ENCODE results near the gene DSCAML1. TPM values are rescaled to one million over a fixed set of nuclear protein-coding genes. Genes with fewer than 3 reads are reported as not detected.

The DSCAML1 gene
- total RNA-seq, 2 experiments from 2014 or later: not detected

DNA sequence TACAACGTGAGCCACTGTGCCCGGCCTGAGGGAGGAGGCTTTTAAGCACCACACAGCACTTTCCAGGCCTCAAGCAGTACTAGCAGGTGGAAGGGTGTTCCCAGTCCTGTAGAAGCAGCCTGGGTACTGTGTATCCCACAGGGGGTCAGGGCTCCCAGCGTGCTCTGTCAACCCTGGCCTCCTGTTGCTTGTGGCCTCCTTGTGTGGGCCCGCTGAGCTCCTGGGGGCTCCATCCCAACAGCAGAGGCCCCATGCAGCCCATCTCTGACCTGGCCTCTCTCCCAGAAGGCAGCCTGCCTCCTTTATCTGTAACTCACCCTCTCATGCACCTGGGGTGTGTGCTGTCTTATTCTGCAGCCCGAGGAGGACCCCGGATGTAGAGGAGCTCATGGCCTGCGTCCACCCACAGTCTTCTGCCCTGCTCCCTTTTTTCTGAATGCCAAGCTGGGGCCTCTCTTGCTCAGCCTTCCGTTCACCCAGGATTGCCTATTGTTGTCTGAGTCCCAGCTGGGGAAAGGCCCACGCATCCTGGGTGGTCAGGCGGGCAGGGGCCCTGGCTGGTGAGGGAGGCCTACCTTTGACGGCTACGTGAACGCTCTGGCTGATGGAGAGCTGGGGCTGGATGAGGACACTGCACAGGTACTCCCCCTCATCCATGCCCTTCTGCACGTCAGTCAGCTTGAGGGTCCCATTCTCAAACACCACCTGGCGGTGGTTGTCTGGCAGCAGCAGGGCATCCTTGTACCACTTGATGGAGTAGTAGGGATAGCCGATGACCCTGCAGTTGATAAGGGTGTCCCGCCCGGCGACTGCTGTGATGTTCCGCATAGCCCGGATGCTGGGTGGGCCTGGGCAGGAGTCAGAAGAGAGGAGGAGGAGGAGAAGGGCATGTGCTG lies 280.9 kb downstream of the DSCAML1 start:
- Histone ChIP-seq H3K9me3 (ENCODE audit: low read length) (no peaks in the 10 kb centered on the region), H4K20me1 (ENCODE audit: insufficient read depth, low read length) (no peaks in the 10 kb centered on the region), H3K9me2 (ENCODE audit: insufficient read depth, low read length) (no peaks in the 10 kb centered on the region), H3K27ac (ENCODE audit: low read depth, low read length, poor library complexity, severe bottlenecking) (no peak overlapping the region), H3K4me2 (ENCODE audit: low read length) (no peak overlapping the region), H3K4me1 (ENCODE audit: insufficient read depth, low read length, poor library complexity, severe bottlenecking) (no peaks in the 10 kb centered on the region), H3K79me2 (ENCODE audit: insufficient read depth, low read depth, low read length) (no peaks in the 10 kb centered on the region), H3K4me3 (ENCODE audit: low read depth, low read length, poor library complexity, severe bottlenecking) (no peak overlapping the region), H2AFZ (ENCODE audit: low read length) (no peak overlapping the region), H3K36me3 (ENCODE audit: insufficient read depth, low read length) (no peaks in the 10 kb centered on the region)
- no TSS peak for BruUV-seq (replicated peaks)
- ChIA-PET CTCF (ENCODE audit: unreplicated experiment) (no interaction called here), POLR2A (no interaction called here)
- intact Hi-C loops (cut with micrococcal nuclease; ENCODE audit: unreplicated experiment): no loop called here
- DNase-seq (ENCODE audit: low spot score): no peak
- TF ChIP-seq, protein P1, sequence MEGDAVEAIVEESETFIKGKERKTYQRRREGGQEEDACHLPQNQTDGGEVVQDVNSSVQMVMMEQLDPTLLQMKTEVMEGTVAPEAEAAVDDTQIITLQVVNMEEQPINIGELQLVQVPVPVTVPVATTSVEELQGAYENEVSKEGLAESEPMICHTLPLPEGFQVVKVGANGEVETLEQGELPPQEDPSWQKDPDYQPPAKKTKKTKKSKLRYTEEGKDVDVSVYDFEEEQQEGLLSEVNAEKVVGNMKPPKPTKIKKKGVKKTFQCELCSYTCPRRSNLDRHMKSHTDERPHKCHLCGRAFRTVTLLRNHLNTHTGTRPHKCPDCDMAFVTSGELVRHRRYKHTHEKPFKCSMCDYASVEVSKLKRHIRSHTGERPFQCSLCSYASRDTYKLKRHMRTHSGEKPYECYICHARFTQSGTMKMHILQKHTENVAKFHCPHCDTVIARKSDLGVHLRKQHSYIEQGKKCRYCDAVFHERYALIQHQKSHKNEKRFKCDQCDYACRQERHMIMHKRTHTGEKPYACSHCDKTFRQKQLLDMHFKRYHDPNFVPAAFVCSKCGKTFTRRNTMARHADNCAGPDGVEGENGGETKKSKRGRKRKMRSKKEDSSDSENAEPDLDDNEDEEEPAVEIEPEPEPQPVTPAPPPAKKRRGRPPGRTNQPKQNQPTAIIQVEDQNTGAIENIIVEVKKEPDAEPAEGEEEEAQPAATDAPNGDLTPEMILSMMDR (conservative IDR thresholded peaks at IDR 0.05; ENCODE audit: low read length): no peak
- no peak for TF ChIP-seq EZH2phosphoT487 (IDR thresholded peaks at IDR 0.05; ENCODE audit: borderline replicate concordance, low read depth, low read length)

DNA sequence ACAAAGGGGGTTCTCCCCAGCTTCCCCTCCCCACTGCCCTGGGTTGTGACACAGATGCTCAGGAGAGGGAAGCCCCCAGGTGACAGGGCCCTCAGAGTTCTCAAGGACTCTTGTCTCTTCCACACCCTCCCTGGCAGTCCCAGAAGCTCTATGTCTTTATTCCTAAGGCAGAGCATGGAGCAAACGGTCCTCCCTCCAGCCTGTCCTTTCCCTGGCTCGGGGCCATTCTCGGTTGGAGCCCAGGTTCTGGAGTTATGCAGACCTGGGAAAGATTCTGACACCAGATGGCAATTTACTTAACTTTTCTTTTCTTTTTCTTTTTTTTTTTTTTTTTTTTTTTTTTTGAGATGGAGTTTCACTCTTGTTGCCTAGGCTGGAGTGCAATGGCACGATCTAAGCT lies 282.8 kb downstream of the DSCAML1 start:
- Histone ChIP-seq H2AFZ (ENCODE audit: low read length) (no peak overlapping the region), H3K9me3 (ENCODE audit: low read length) (no peaks in the 10 kb centered on the region), H4K20me1 (ENCODE audit: insufficient read depth, low read length) (no peaks in the 10 kb centered on the region), H3K36me3 (ENCODE audit: insufficient read depth, low read length) (no peaks in the 10 kb centered on the region), H3K4me1 (ENCODE audit: insufficient read depth, low read length, poor library complexity, severe bottlenecking) (no peaks in the 10 kb centered on the region), H3K4me3 (ENCODE audit: low read depth, low read length, poor library complexity, severe bottlenecking) (no peak overlapping the region), H3K9me2 (ENCODE audit: insufficient read depth, low read length) (no peaks in the 10 kb centered on the region), H3K4me2 (ENCODE audit: low read length) (no peak overlapping the region), H3K79me2 (ENCODE audit: insufficient read depth, low read depth, low read length) (no peaks in the 10 kb centered on the region), H3K27ac (ENCODE audit: low read depth, low read length, poor library complexity, severe bottlenecking) (no peak overlapping the region)
- DNase-seq (ENCODE audit: low spot score): no peak
- intact Hi-C loops (cut with micrococcal nuclease; ENCODE audit: unreplicated experiment): no loop called here
- BruUV-seq (replicated peaks): no TSS peak
- ChIA-PET POLR2A (no interaction called here), CTCF (ENCODE audit: unreplicated experiment) (interaction anchor here (0.6 kb wide), 1 partner anchor 586 kb away, joined by 3 read pairs; no protein-coding TSS in a partner anchor)
- TF ChIP-seq EZH2phosphoT487 (IDR thresholded peaks at IDR 0.05; ENCODE audit: borderline replicate concordance, low read depth, low read length): no peak
- TF ChIP-seq, protein P1 (conservative IDR thresholded peaks at IDR 0.05; ENCODE audit: low read length): no peak

DNA sequence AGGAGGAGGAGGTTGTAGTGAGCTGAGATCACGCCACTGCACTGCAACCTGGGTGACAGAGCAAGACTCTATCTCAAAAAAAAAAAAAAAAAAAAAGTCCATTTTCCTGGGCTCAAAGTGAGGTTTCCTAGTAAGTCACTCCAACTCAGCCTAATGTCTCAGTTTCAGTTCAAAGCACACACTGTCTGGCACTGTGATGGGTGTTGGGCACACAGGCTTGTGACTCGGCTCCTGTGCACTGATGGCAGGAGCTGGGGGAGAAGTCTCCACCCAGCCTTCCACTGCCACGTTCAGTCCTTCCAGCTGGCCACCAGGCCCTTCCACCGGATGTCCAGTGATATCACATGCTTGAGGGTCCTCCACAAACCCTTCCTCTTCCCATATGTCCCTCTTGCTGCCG lies 283.4 kb downstream of the DSCAML1 start:
- H3K4me3 ChIP-seq (ENCODE audit: low read depth, low read length, poor library complexity, severe bottlenecking): no peak overlapping the region
- no peak overlapping the region for H2AFZ ChIP-seq (ENCODE audit: low read length)
- no peaks in the 10 kb centered on the region for H3K9me2 ChIP-seq (ENCODE audit: insufficient read depth, low read length)
- H3K9me3 ChIP-seq (ENCODE audit: low read length): no peaks in the 10 kb centered on the region
- H3K79me2 ChIP-seq (ENCODE audit: insufficient read depth, low read depth, low read length): no peaks in the 10 kb centered on the region
- ChIA-PET POLR2A (no interaction called here), CTCF (ENCODE audit: unreplicated experiment) (no interaction called here)
- TF ChIP-seq EZH2phosphoT487 (IDR thresholded peaks at IDR 0.05; ENCODE audit: borderline replicate concordance, low read depth, low read length): no peak
- TF ChIP-seq, protein P1 (conservative IDR thresholded peaks at IDR 0.05; ENCODE audit: low read length): no peak
- no peak overlapping the region for H3K27ac ChIP-seq (ENCODE audit: low read depth, low read length, poor library complexity, severe bottlenecking)
- no TSS peak for BruUV-seq (replicated peaks)
- H3K4me2 ChIP-seq (ENCODE audit: low read length): no peak overlapping the region
- no peaks in the 10 kb centered on the region for H4K20me1 ChIP-seq (ENCODE audit: insufficient read depth, low read length)
- intact Hi-C loops (cut with micrococcal nuclease; ENCODE audit: unreplicated experiment): no loop called here
- no peak for DNase-seq (ENCODE audit: low spot score)
- H3K4me1 ChIP-seq (ENCODE audit: insufficient read depth, low read length, poor library complexity, severe bottlenecking): no peaks in the 10 kb centered on the region
- H3K36me3 ChIP-seq (ENCODE audit: insufficient read depth, low read length): no peaks in the 10 kb centered on the region

Measured in OCI-LY7 (cell line).